ENCODE data around the gene SPATA6. TPM values are rescaled to one million over a fixed set of nuclear protein-coding genes. Genes with fewer than 3 reads are reported as not detected.

Gene SPATA6
- total and polyA plus RNA-seq, 2 experiments from 2014 or later, result 10.6 to 13.3 TPM

- no peak for DNase-seq (ENCODE audit: low spot score)
- TF ChIP-seq EZH2 (IDR thresholded peaks at IDR 0.05; ENCODE audit: low read depth, unreplicated experiment) (no peak), EZH2phosphoT487 (IDR thresholded peaks at IDR 0.05; ENCODE audit: unreplicated experiment) (no peak), ETS1 (IDR thresholded peaks at IDR 0.05) (no peak), NANOG (IDR thresholded peaks at IDR 0.05; ENCODE audit: borderline replicate concordance) (no peak), CTCF (conservative IDR thresholded peaks at IDR 0.05; ENCODE audit: low read depth in 2 of 2) (no peak), ZNF331 (CRISPR knock-in tag; IDR thresholded peaks at IDR 0.05; ENCODE audit: low read depth) (no peak), STAT1 (IDR thresholded peaks at IDR 0.05; ENCODE audit: unreplicated experiment) (no peak), REST (IDR thresholded peaks at IDR 0.05; ENCODE audit: unreplicated experiment) (no peak), ZNF114 (CRISPR knock-in tag; IDR thresholded peaks at IDR 0.05) (no peak), POLR2AphosphoS5 (IDR thresholded peaks at IDR 0.05; ENCODE audit: low read depth) (no peak), CREB1 (CRISPR knock-in tag; IDR thresholded peaks at IDR 0.05; ENCODE audit: low read depth) (no peak), ZNF462 (CRISPR knock-in tag; IDR thresholded peaks at IDR 0.05) (no peak), JUNB (IDR thresholded peaks at IDR 0.05; ENCODE audit: unreplicated experiment) (no peak)
- ATAC-seq, result no peak
- Histone ChIP-seq H3K4me2 (no peak overlapping the region), H3K79me2 (replicated peaks; ENCODE audit: insufficient read depth) (no peaks in the 10 kb centered on the region), H3K36me3 (ENCODE audit: insufficient read depth) (no peaks in the 10 kb centered on the region), H3K27me3 (ENCODE audit: insufficient read depth) (no peaks in the 10 kb centered on the region), H3F3A (replicated peaks; ENCODE audit: low read depth) (no peaks in the 10 kb centered on the region), H3K27ac (ENCODE audit: low read depth) (no peak overlapping the region), H2AFZ (no peak overlapping the region), H3K4me1 (ENCODE audit: insufficient read depth) (no peaks in the 10 kb centered on the region), H4K20me1 (replicated peaks; ENCODE audit: insufficient read depth) (no peaks in the 10 kb centered on the region), H3K9me2 (ENCODE audit: insufficient read depth) (0 out of 2 replicates have a peak, but pooled peaks cover 2% of the 10 kb centered on the region), H3K4me3 (no peak overlapping the region)
- Mint-ChIP-seq H3K4me3 (no peak overlapping the region), H3K9me3 (peaks cover 5% of the 10 kb centered on the region; the same call in 2 of the 3 replicates), H3K27ac (no peak overlapping the region), H3K27me3 (ENCODE audit: insufficient read depth, low read depth, poor library complexity) (no peaks in the 10 kb centered on the region), H3K36me3 (ENCODE audit: low read depth) (peaks cover 5% of the 10 kb centered on the region; the same call in 2 of the 3 replicates), H3K4me1 (no peaks in the 10 kb centered on the region)
Measured at GRCh38 chr1:48341221-48341620, 130.8 kb downstream of the SPATA6 start.
